Caco-2 (cell line): ENCODE results near the gene VAMP8. TPM values are rescaled to one million over a fixed set of nuclear protein-coding genes. Genes with fewer than 3 reads are reported as not detected.
A peak's percentile ranks its signal among the peaks of the same experiment; 100 is the strongest.

Experiments used
- BruUV-seq: library from RNA; stranded (reverse); fragments of 400-500 nt; replicated peaks from 2 replicates; lab custom pipeline; 2021; lab: Mats Ljungman, UMichigan
- CTCF ChIA-PET: fragments of 300-600 bp; sonication (Branson Sonifier 250); formaldehyde crosslinking; loops from one replicate; lab custom pipeline; 2022; ENCODE audit warnings: antibody characterized with exemption; lab: Charles Lee
- POLR2A ChIA-PET: fragments of 300-600 bp; sonication (Branson Sonifier 250); formaldehyde crosslinking; loops from one replicate; lab custom pipeline; 2022; ENCODE audit warnings: antibody characterized with exemption; lab: Charles Lee
- DNase-seq, 2 experiments: peaks; one replicate each; pipeline versions ENCODE4 v3.0.0 to v3.0.0-alpha.2; 2020 to 2022
- H3K27me3 ChIP-seq: replicated peaks from 2 replicates; pipeline ENCODE4 v1.6.0; 2011; ENCODE audit warnings: low read length; ENCODE audit not compliant: control insufficient read depth, insufficient read depth
- H3K36me3 ChIP-seq: 2 replicates; pipeline ENCODE4 v1.5.1; 2011; ENCODE audit warnings: low read length; ENCODE audit not compliant: control insufficient read depth, insufficient read depth
- H3K4me1 ChIP-seq: fragments of 250-450 bp; sonication (Bioruptor Pico); 2 replicates; pipeline ENCODE4 v1.5.1; 2020; ENCODE audit warnings: mild to moderate bottlenecking
- H3K4me3 ChIP-seq: 2 replicates; pipeline ENCODE4 v1.5.1; 2011; ENCODE audit warnings: low read depth, mild to moderate bottlenecking, control low read depth, low read length
- H3K9me3 ChIP-seq: fragments of 250-450 bp; sonication (Bioruptor Pico); 2 replicates; pipeline ENCODE4 v1.5.1; 2020; ENCODE audit warnings: mild to moderate bottlenecking, moderate library complexity
- H3K27ac Mint-ChIP-seq: one replicate; pipeline ENCODE4 v1.8.0; 2022; ENCODE audit warnings: mixed read lengths; ENCODE audit not compliant: unreplicated experiment
- H3K27me3 Mint-ChIP-seq: one replicate; pipeline ENCODE4 v1.8.0; 2022; ENCODE audit warnings: mixed read lengths; ENCODE audit not compliant: insufficient read depth, unreplicated experiment
- H3K36me3 Mint-ChIP-seq: one replicate; pipeline ENCODE4 v1.8.0; 2022; ENCODE audit warnings: mild to moderate bottlenecking, mixed read lengths; ENCODE audit not compliant: insufficient read depth, unreplicated experiment
- H3K4me1 Mint-ChIP-seq: one replicate; pipeline ENCODE4 v1.8.0; 2022; ENCODE audit warnings: low read depth, mixed read lengths; ENCODE audit not compliant: unreplicated experiment
- H3K4me3 Mint-ChIP-seq: one replicate; pipeline ENCODE4 v1.8.0; 2022; ENCODE audit warnings: mild to moderate bottlenecking, moderate library complexity, mixed read lengths; ENCODE audit not compliant: unreplicated experiment
- H3K9me3 Mint-ChIP-seq: one replicate; pipeline ENCODE4 v1.8.0; 2022; ENCODE audit warnings: mixed read lengths; ENCODE audit not compliant: unreplicated experiment
- CTCF ChIP-seq, 2 experiments: fragments of 200-600 bp in 1 of 2; IDR thresholded peaks; 1 replicate in 1 of 2; 2 replicates in 1 of 2; pipeline versions ENCODE4 v1.5.1 to v1.8.0; 2011 to 2022; ENCODE audit warnings: antibody characterized with exemption in 1 of 2, control low read depth in 1 of 2, inconsistent platforms in 1 of 2, low read depth in 1 of 2, low read length in 1 of 2, mild to moderate bottlenecking in 1 of 2, moderate library complexity in 1 of 2; ENCODE audit not compliant: insufficient read depth in 1 of 2, severe bottlenecking in 1 of 2, unreplicated experiment in 1 of 2
- intact Hi-C: fragments of 100-400 bp; cut with micrococcal nuclease; formaldehyde crosslinking; loops from one replicate; pipeline ENCODE4 v1.10.0; 2022; ENCODE audit not compliant: unreplicated experiment
- total RNA-seq: library from RNA; stranded (reverse); gene quantifications from 2 replicates; pipeline ENCODE4 v1.2.3, GENCODE V29; 2022

VAMP8 gene
- total RNA-seq, 1 experiment from 2014 or later: 85.5 TPM

GRCh38 chr2:85545780-85546240, 31.6 kb upstream of the VAMP8 start:
- no peaks in the 10 kb centered on the region for H3K27me3 Mint-ChIP-seq
- Histone ChIP-seq H3K9me3 (no peaks in the 10 kb centered on the region), H3K27me3 (no peaks in the 10 kb centered on the region), H3K4me3 (no peak overlapping the region), H3K4me1 (no peaks in the 10 kb centered on the region; the same call in none of the 2 replicates), H3K36me3 (peaks cover 5% of the 10 kb centered on the region)
- no peak overlapping the region for H3K4me3 Mint-ChIP-seq
- intact Hi-C loops: no loop called here
- H3K9me3 Mint-ChIP-seq: no peaks in the 10 kb centered on the region
- BruUV-seq: no TSS peak
- no peak for DNase-seq
- CTCF ChIA-PET: interaction anchor here (1.6 kb wide), 1 partner anchor 124 kb away, joined by 5 read pairs; no protein-coding TSS in a partner anchor
- no peak for TF ChIP-seq CTCF (IDR thresholded peaks at IDR 0.05; ENCODE audit: insufficient read depth in 1 of 2, low read depth in 1 of 2, low read length in 1 of 2, severe bottlenecking in 1 of 2, unreplicated experiment in 1 of 2)
- POLR2A ChIA-PET: interaction anchor here (1.8 kb wide), 1 partner anchor 127 kb away, joined by 8 read pairs; the partner anchor contains the start of gene SH2D6
- peaks cover 98% of the 10 kb centered on the region for H3K36me3 Mint-ChIP-seq
- H3K27ac Mint-ChIP-seq: peak overlapping the region; percentile 37
- peaks cover 20% of the 10 kb centered on the region for H3K4me1 Mint-ChIP-seq

- intact Hi-C loops: no loop called here
- Histone ChIP-seq H3K27me3 (no peaks in the 10 kb centered on the region), H3K36me3 (peaks cover 7% of the 10 kb centered on the region; the same call in 1 of the 2 replicates), H3K9me3 (no peaks in the 10 kb centered on the region), H3K4me1 (no peaks in the 10 kb centered on the region), H3K4me3 (no peak overlapping the region)
- H3K9me3 Mint-ChIP-seq: no peaks in the 10 kb centered on the region
- peaks cover 98% of the 10 kb centered on the region for H3K36me3 Mint-ChIP-seq
- TF ChIP-seq CTCF (IDR thresholded peaks at IDR 0.05; ENCODE audit: insufficient read depth in 1 of 2, low read depth in 1 of 2, low read length in 1 of 2, severe bottlenecking in 1 of 2, unreplicated experiment in 1 of 2): no peak
- peak overlapping the region; percentile 37 for H3K27ac Mint-ChIP-seq
- no peak for DNase-seq
- ChIA-PET POLR2A (interaction anchor here (1.6 kb wide), 1 partner anchor 14 kb away, joined by 5 read pairs; the partner anchor contains the start of gene GGCX), CTCF (interaction anchor here (1.6 to 2.2 kb wide), 2 partner anchors 126 kb away, joined by 5 to 8 read pairs; no protein-coding TSS in a partner anchor)
- no peaks in the 10 kb centered on the region for H3K27me3 Mint-ChIP-seq
- H3K4me1 Mint-ChIP-seq: peaks cover 17% of the 10 kb centered on the region
- BruUV-seq: no TSS peak
- no peak overlapping the region for H3K4me3 Mint-ChIP-seq
Measured at GRCh38 chr2:85547089-85547858, 30.1 kb upstream of the VAMP8 start.

- ChIA-PET POLR2A (interaction anchor here (0.8 to 1.6 kb wide), 2 partner anchors 9 to 13 kb away, joined by 4 to 5 read pairs; partner anchors contain the start of genes GGCX and MAT2A), CTCF (interaction anchor here (0.6 to 2.2 kb wide), 3 partner anchors 8 to 127 kb away, joined by 3 to 8 read pairs (median 4); partner anchors contain the start of gene VAMP8)
- H3K4me3 Mint-ChIP-seq: no peak overlapping the region
- DNase-seq: no peak
- Histone ChIP-seq H3K36me3 (peaks cover 5% of the 10 kb centered on the region; the same call in 1 of the 2 replicates), H3K9me3 (no peaks in the 10 kb centered on the region), H3K27me3 (no peaks in the 10 kb centered on the region), H3K4me1 (no peaks in the 10 kb centered on the region), H3K4me3 (no peak overlapping the region)
- no peak for TF ChIP-seq CTCF (IDR thresholded peaks at IDR 0.05; ENCODE audit: insufficient read depth in 1 of 2, low read depth in 1 of 2, low read length in 1 of 2, severe bottlenecking in 1 of 2, unreplicated experiment in 1 of 2)
- H3K4me1 Mint-ChIP-seq: peaks cover 12% of the 10 kb centered on the region
- H3K36me3 Mint-ChIP-seq: peaks cover 95% of the 10 kb centered on the region
- H3K27me3 Mint-ChIP-seq: no peaks in the 10 kb centered on the region
- intact Hi-C loops: no loop called here
- no TSS peak for BruUV-seq
- peak overlapping the region; percentile 10 for H3K27ac Mint-ChIP-seq
- no peaks in the 10 kb centered on the region for H3K9me3 Mint-ChIP-seq
Measured at GRCh38 chr2:85547859-85548607, 29.4 kb upstream of the VAMP8 start.
